ENCODE measurements around the gene PDE8B. TPM values are rescaled to one million over a fixed set of nuclear protein-coding genes. Genes with fewer than 3 reads are reported as not detected.
A peak's percentile ranks its signal among the peaks of the same experiment; 100 is the strongest.

Gene PDE8B
- total and polyA plus RNA-seq, 2 experiments from 2014 or later, result 0.83 to 0.84 TPM

- TF ChIP-seq CTCF (IDR thresholded peaks at IDR 0.05; ENCODE audit: low read depth, low read length), result no peak
- H3K9me3 ChIP-seq (ENCODE audit: low read depth), result no peaks in the 10 kb centered on the region
- no peaks in the 10 kb centered on the region for H3K27me3 ChIP-seq
- peak in 1 of 2 donors; percentile 30 for DNase-seq (ENCODE audit: low read depth in 1 of 2, low spot score in 1 of 2)
- no peaks in the 10 kb centered on the region for H3K4me1 ChIP-seq (ENCODE audit: low read depth)
- H3K36me3 ChIP-seq, result no peaks in the 10 kb centered on the region
- no peak overlapping the region for H3K4me3 ChIP-seq
- H3K27ac ChIP-seq, result no peak overlapping the region
These were observed 14.3 kb downstream of the PDE8B start for GRCh38 chr5:77224672-77225355.

- Histone ChIP-seq H3K4me1 (ENCODE audit: low read depth) (no peaks in the 10 kb centered on the region), H3K9me3 (ENCODE audit: low read depth) (no peaks in the 10 kb centered on the region), H3K36me3 (no peaks in the 10 kb centered on the region), H3K27ac (no peak overlapping the region), H3K4me3 (no peak overlapping the region), H3K27me3 (no peaks in the 10 kb centered on the region)
- DNase-seq (ENCODE audit: low read depth in 1 of 2, low spot score in 1 of 2), result no peak
- no peak for TF ChIP-seq CTCF (IDR thresholded peaks at IDR 0.05; ENCODE audit: low read depth, low read length)
These were observed 15.1 kb downstream of the PDE8B start for GRCh38 chr5:77225531-77225930.

GRCh38 chr5:77229887-77230286 lies 19.4 kb downstream of the PDE8B start:
- Histone ChIP-seq H3K4me1 (ENCODE audit: low read depth) (no peaks in the 10 kb centered on the region), H3K4me3 (no peak overlapping the region)

GRCh38 chr5:77230727-77231470 lies 20.4 kb downstream of the PDE8B start:
- Histone ChIP-seq H3K27me3 (no peaks in the 10 kb centered on the region), H3K4me3 (no peak overlapping the region), H3K4me1 (ENCODE audit: low read depth) (no peaks in the 10 kb centered on the region), H3K9me3 (ENCODE audit: low read depth) (no peaks in the 10 kb centered on the region), H3K36me3 (no peaks in the 10 kb centered on the region), H3K27ac (no peak overlapping the region)
- no peak for DNase-seq (ENCODE audit: low read depth in 1 of 2, low spot score in 1 of 2)
- peak; percentile 16 for TF ChIP-seq CTCF (IDR thresholded peaks at IDR 0.05; ENCODE audit: low read depth, low read length)

More at GRCh38 chr5:77229887-77230286, 19.4 kb downstream of the PDE8B start:
- DNase-seq (ENCODE audit: low read depth in 1 of 2, low spot score in 1 of 2), result no peak
- H3K36me3 ChIP-seq, result no peaks in the 10 kb centered on the region
- no peaks in the 10 kb centered on the region for H3K27me3 ChIP-seq
- no peaks in the 10 kb centered on the region for H3K9me3 ChIP-seq (ENCODE audit: low read depth)
- no peak overlapping the region for H3K27ac ChIP-seq
- no peak for TF ChIP-seq CTCF (IDR thresholded peaks at IDR 0.05; ENCODE audit: low read depth, low read length)

GRCh38 chr5:77231471-77232138 lies 21.1 kb downstream of the PDE8B start:
- no peaks in the 10 kb centered on the region for H3K36me3 ChIP-seq
- no peak overlapping the region for H3K27ac ChIP-seq
- no peaks in the 10 kb centered on the region for H3K9me3 ChIP-seq (ENCODE audit: low read depth)
- no peaks in the 10 kb centered on the region for H3K27me3 ChIP-seq
- H3K4me3 ChIP-seq, result no peak overlapping the region
- no peak for DNase-seq (ENCODE audit: low read depth in 1 of 2, low spot score in 1 of 2)
- TF ChIP-seq CTCF (IDR thresholded peaks at IDR 0.05; ENCODE audit: low read depth, low read length), result no peak
- H3K4me1 ChIP-seq (ENCODE audit: low read depth), result no peaks in the 10 kb centered on the region
